GM12873 (cell line): Measurements from ENCODE around the gene TSPAN2.

Experiments
- CTCF ChIP-seq: IDR thresholded peaks from 2 replicates; pipeline ENCODE4 v1.5.1; 2012; ENCODE audit warnings: low read depth, mild to moderate bottlenecking, moderate library complexity, low read length, control low read depth; ENCODE audit not compliant: insufficient read depth; ENCODE audit errors: missing control alignments

The TSPAN2 gene

GRCh38 chr1:115036814-115037507 is 52.3 kb downstream of the TSPAN2 start:
- TF ChIP-seq CTCF = no peak

- TF ChIP-seq CTCF = no peak
These were observed 53.7 kb downstream of the TSPAN2 start for GRCh38 chr1:115035652-115036051.

- no peak for TF ChIP-seq CTCF
These were observed 57.7 kb downstream of the TSPAN2 start for GRCh38 chr1:115031595-115031994.

GRCh38 chr1:115029526-115029925 is 59.8 kb downstream of the TSPAN2 start, which contains the start of gene TSHB:
TSHB (plus strand) TSS chr1:115029826; CDS start chr1:115033363, 3,537 bp downstream.
- no peak for TF ChIP-seq CTCF

GRCh38 chr1:115023593-115023992 is 65.7 kb downstream of the TSPAN2 start:
- no peak for TF ChIP-seq CTCF

GRCh38 chr1:115021145-115021544 is 68.2 kb downstream of the TSPAN2 start:
- no peak for TF ChIP-seq CTCF

- no peak for TF ChIP-seq CTCF
These were observed 75.5 kb downstream of the TSPAN2 start for GRCh38 chr1:115013792-115014191.
